HCT116 (cell line): Measurements from ENCODE around the gene AMBRA1. TPM values are rescaled to one million over a fixed set of nuclear protein-coding genes. Genes with fewer than 3 reads are reported as not detected.

ENCODE experiments used
- ATAC-seq: fragments of 200-7000 bp; cut with Tn5 transposase; 2 replicates; pipeline ENCODE4 v1.9.1; 2020; ENCODE audit warnings: mild to moderate bottlenecking, moderate library complexity
- BruUV-seq: library from RNA; stranded (reverse); fragments of 400-500 nt; replicated peaks from 2 replicates; lab custom pipeline; 2021; lab: Mats Ljungman, UMichigan
- CTCF ChIA-PET: fragments of 300-600 bp; sonication (Branson Sonifier 250); formaldehyde crosslinking; loops from one replicate; lab custom pipeline; 2021; ENCODE audit warnings: antibody characterized with exemption; lab: Charles Lee
- POLR2A ChIA-PET: fragments of 300-600, 350-600 bp; sonication (Branson Sonifier 250); formaldehyde crosslinking; loops from one replicate; lab custom pipeline; 2021; ENCODE audit warnings: antibody characterized with exemption; lab: Charles Lee
- RAD21 ChIA-PET, 2 experiments: fragments of 300-600 bp; sonication (Branson Sonifier 250); formaldehyde crosslinking; loops; one replicate each; lab custom pipeline; 2023; ENCODE audit warnings: low total read pairs in 2 of 2; ENCODE audit not compliant: uncharacterized antibody in 2 of 2, unreplicated experiment in 2 of 2, low non-redundant PET in 1 of 2; lab: Charles Lee
- DNase-seq: peaks from one replicate; pipeline ENCODE4 v3.0.0-alpha.2; 2010; ENCODE audit warnings: low read depth, low spot score
- H2AFZ ChIP-seq: fragments of 200-600 bp; shearing (Covaris generic), sonication (generic); 2 replicates; pipeline ENCODE4 v1.6.1; 2017; ENCODE audit warnings: low read depth, mixed run types, mixed read lengths, antibody characterized with exemption, low read length; ENCODE audit not compliant: poor library complexity, severe bottlenecking
- H3K27ac ChIP-seq: 2 replicates; pipeline ENCODE4 v1.5.1; 2012; ENCODE audit warnings: low read depth, low read length
- H3K27me3 ChIP-seq: fragments of 200-600 bp; sonication (generic); 2 replicates; pipeline ENCODE4 v1.6.1; 2016; ENCODE audit warnings: mixed run types, low read length, mixed read lengths; ENCODE audit not compliant: insufficient read depth
- H3K36me3 ChIP-seq, 2 experiments: fragments of 200-500 bp in 1 of 2; fragments of 200-600 bp in 1 of 2; sonication (Bioruptor generic) in 1 of 2; sonication (generic) in 1 of 2; 2 replicates each; pipeline versions ENCODE4 v1.5.1 to v1.6.1; 2014 to 2016; ENCODE audit warnings: low read length in 2 of 2, inconsistent platforms in 1 of 2, mixed read lengths in 1 of 2, mixed run types in 1 of 2; ENCODE audit not compliant: insufficient read depth in 2 of 2, control insufficient read depth in 1 of 2
- H3K4me1 ChIP-seq, 2 experiments: fragments of 200-600 bp in 1 of 2; sonication (generic) in 1 of 2; 2 replicates each; pipeline versions ENCODE4 v1.5.1 to v1.6.1; 2012 to 2017; ENCODE audit warnings: low read length in 2 of 2, inconsistent platforms in 1 of 2, mild to moderate bottlenecking in 1 of 2, mixed read lengths in 1 of 2, mixed run types in 1 of 2, moderate library complexity in 1 of 2; ENCODE audit not compliant: insufficient read depth in 2 of 2, control insufficient read depth in 1 of 2
- H3K4me2 ChIP-seq: fragments of 200-600 bp; sonication (generic); 2 replicates; pipeline ENCODE4 v1.6.1; 2017; ENCODE audit warnings: mixed run types, low read length, mixed read lengths
- H3K4me3 ChIP-seq, 2 experiments: fragments of 200-600 bp in 1 of 2; sonication (generic) in 1 of 2; replicated peaks in 1 of 2; 2 replicates each; pipeline ENCODE4 v1.5.1; 2011 to 2016; ENCODE audit warnings: low read length in 2 of 2, control low read depth in 1 of 2, low read depth in 1 of 2, mild to moderate bottlenecking in 1 of 2, mixed read lengths in 1 of 2, mixed run types in 1 of 2
- H3K79me2 ChIP-seq: fragments of 200-600 bp; sonication (generic); 2 replicates; pipeline ENCODE4 v1.6.1; 2017; ENCODE audit warnings: mild to moderate bottlenecking, mixed run types, low read length, moderate library complexity, mixed read lengths; ENCODE audit not compliant: insufficient read depth
- H3K9ac ChIP-seq: fragments of 200-600 bp; sonication (generic); 2 replicates; pipeline ENCODE4 v1.6.1; 2016; ENCODE audit warnings: low read length, mixed read lengths
- H3K9me2 ChIP-seq: fragments of 200-600 bp; sonication (generic), shearing (Covaris generic); 2 replicates; pipeline ENCODE4 v1.6.1; 2017; ENCODE audit warnings: mixed run types, mild to moderate bottlenecking, moderate library complexity; ENCODE audit not compliant: insufficient read depth
- H3K9me3 ChIP-seq, 2 experiments: fragments of 200-500 bp in 1 of 2; fragments of 200-600 bp in 1 of 2; sonication (Bioruptor generic) in 1 of 2; sonication (generic) in 1 of 2; 2 replicates each; pipeline ENCODE4 v1.6.1; 2014 to 2017; ENCODE audit warnings: low read length in 2 of 2, mixed read lengths in 2 of 2, inconsistent platforms in 1 of 2, low read depth in 1 of 2, mild to moderate bottlenecking in 1 of 2, mixed run types in 1 of 2, moderate library complexity in 1 of 2; ENCODE audit not compliant: control insufficient read depth in 1 of 2, insufficient read depth in 1 of 2
- H4K20me1 ChIP-seq: fragments of 200-600 bp; sonication (generic), shearing (Covaris generic); 2 replicates; pipeline ENCODE4 v1.6.1; 2017; ENCODE audit warnings: mixed run types, mild to moderate bottlenecking, moderate library complexity; ENCODE audit not compliant: insufficient read depth
- ATF3 ChIP-seq: IDR thresholded peaks from 2 replicates; pipeline ENCODE4 v1.6.1; 2012
- CEBPB ChIP-seq: IDR thresholded peaks from 2 replicates; pipeline ENCODE4 v1.6.1; 2012; ENCODE audit warnings: low read depth
- ELF1 ChIP-seq: IDR thresholded peaks from 2 replicates; pipeline ENCODE4 v1.6.1; 2012; ENCODE audit warnings: low read depth, borderline replicate concordance
- EZH2 ChIP-seq: fragments of 200-600 bp; sonication (generic); IDR thresholded peaks from 2 replicates; pipeline ENCODE4 v1.6.1; 2017; ENCODE audit warnings: antibody characterized with exemption, mixed run types
- EZH2phosphoT487 ChIP-seq: fragments of 200-600 bp; IDR thresholded peaks from 2 replicates; pipeline ENCODE4 v1.6.1; 2018; ENCODE audit warnings: antibody characterized with exemption, borderline replicate concordance
- FOSL1 ChIP-seq: IDR thresholded peaks from 2 replicates; pipeline ENCODE4 v1.6.1; 2012; ENCODE audit warnings: low read depth
- MAX ChIP-seq: IDR thresholded peaks from 2 replicates; pipeline ENCODE4 v1.6.1; 2012
- POLR2AphosphoS5 ChIP-seq: IDR thresholded peaks from 2 replicates; pipeline ENCODE4 v1.6.1; 2011; ENCODE audit warnings: mild to moderate bottlenecking, low read depth, low read length, moderate library complexity
- SIN3A ChIP-seq: IDR thresholded peaks from 2 replicates; pipeline ENCODE4 v1.6.1; 2012; ENCODE audit warnings: low read depth
- SRF ChIP-seq: IDR thresholded peaks from 2 replicates; pipeline ENCODE4 v1.6.1; 2012; ENCODE audit warnings: low read depth
- TCF7L2 ChIP-seq: IDR thresholded peaks from 2 replicates; pipeline ENCODE4 v1.7.0; 2011; ENCODE audit warnings: borderline replicate concordance, inconsistent platforms; ENCODE audit not compliant: insufficient read depth, insufficient read length; ENCODE audit errors: extremely low read depth
- YY1 ChIP-seq: IDR thresholded peaks from 2 replicates; pipeline ENCODE4 v1.6.1; 2011; ENCODE audit warnings: low read length, low read depth, moderate library complexity, mild to moderate bottlenecking; ENCODE audit not compliant: insufficient replicate concordance; ENCODE audit errors: extremely low read depth
- ZNF274 ChIP-seq: fragments of 200-500 bp; sonication (Bioruptor generic); IDR thresholded peaks from 2 replicates; pipeline ENCODE4 v1.6.1; 2014; ENCODE audit warnings: mild to moderate bottlenecking, low read depth, low read length, inconsistent platforms
- intact Hi-C: fragments of 100-400 bp; cut with micrococcal nuclease; formaldehyde crosslinking; loops from 2 replicates; pipeline ENCODE4 v1.10.0; 2022
- total RNA-seq: library from RNA; stranded (reverse); gene quantifications from one replicate; pipeline ENCODE4 v1.2.1, GENCODE V29; 2021; ENCODE audit not compliant: unreplicated experiment

AMBRA1 gene
- total RNA-seq, 1 experiment from 2014 or later, result 22.7 TPM

GRCh38 chr11:46445920-46446771, 147.7 kb downstream of the AMBRA1 start:
- H2AFZ ChIP-seq, result no peak overlapping the region
- no peak overlapping the region for H3K4me2 ChIP-seq
- H3K4me1 ChIP-seq, result no peaks in the 10 kb centered on the region
- H3K27me3 ChIP-seq, result no peaks in the 10 kb centered on the region
- CTCF ChIA-PET, result no interaction called here
- no peak overlapping the region for H3K4me3 ChIP-seq
- no peak overlapping the region for H3K9ac ChIP-seq
- DNase-seq, result no peak
- no peaks in the 10 kb centered on the region for H3K79me2 ChIP-seq
- H3K9me3 ChIP-seq, result no peaks in the 10 kb centered on the region
- BruUV-seq, result no TSS peak
- POLR2A ChIA-PET, result no interaction called here
- H3K36me3 ChIP-seq, result no peaks in the 10 kb centered on the region
- TF ChIP-seq POLR2AphosphoS5 (no peak), ATF3 (no peak), SIN3A (no peak), FOSL1 (no peak), YY1 (no peak), CEBPB (no peak), EZH2phosphoT487 (no peak), MAX (no peak), SRF (no peak), EZH2 (no peak), TCF7L2 (no peak), ELF1 (no peak), ZNF274 (no peak)
- no peaks in the 10 kb centered on the region for H4K20me1 ChIP-seq
- intact Hi-C loops, result no loop called here
- H3K27ac ChIP-seq, result no peak overlapping the region
- H3K9me2 ChIP-seq, result no peaks in the 10 kb centered on the region
- no peak for ATAC-seq
- RAD21 ChIA-PET, result no interaction called here
